NCI-H2081 (cell line): ENCODE measurements around the gene SUN3.
"Not testable (repeated sequence)": the region's sequence is repeated elsewhere in the genome, so short reads cannot be mapped to it uniquely, and the experiment has no call there.

Experiments used
- DNase-seq, 2 experiments: peaks; one replicate each; lab custom pipeline; 2025; lab: John Stamatoyannopoulos, UW

The SUN3 gene

DNA sequence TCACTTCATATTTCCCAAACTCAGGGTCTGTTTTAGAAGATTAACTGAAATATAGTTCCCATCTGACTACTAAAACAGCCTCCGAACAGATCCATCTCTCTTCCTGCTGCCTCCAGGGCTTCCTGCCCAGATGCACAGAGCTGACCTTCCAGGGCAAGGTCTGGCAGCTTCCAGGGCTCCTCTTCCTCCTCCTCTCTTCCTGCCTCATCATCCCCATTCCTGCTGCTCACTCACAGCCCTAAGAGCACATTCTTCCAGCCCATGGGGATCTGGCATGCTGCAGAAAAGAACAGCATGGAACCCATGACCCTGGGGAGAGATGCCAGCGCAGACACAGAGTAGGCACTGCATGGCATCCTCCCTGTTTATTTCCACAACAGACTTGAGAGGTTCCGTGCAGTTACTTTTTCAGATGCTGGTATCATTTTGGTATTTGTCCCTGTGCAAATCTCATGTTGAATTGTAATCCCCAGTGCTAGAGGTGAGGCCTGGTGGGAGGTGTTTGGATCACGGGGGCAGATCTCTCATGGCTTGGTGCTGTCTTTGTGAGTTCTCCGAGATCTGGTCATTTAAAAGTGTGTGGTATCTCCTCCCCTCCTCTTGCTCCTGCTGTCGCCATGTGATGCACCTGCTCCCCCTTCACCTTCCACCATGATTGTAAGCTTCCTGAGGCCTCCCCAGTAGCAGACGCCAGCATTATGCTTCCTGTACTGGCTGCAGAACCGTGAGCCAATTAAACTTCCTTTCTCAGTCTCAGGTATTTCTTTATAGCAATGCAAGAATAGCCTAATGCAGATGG is 85.0 kb downstream of the SUN3 start:
- DNase-seq, result no peak

GRCh38 chr7:47942651-47943050 is 86.3 kb downstream of the SUN3 start:
- DNase-seq, result not testable (repeated sequence)

- DNase-seq, result no peak
Measured at GRCh38 chr7:47942132-47942531, 86.8 kb downstream of the SUN3 start.

DNA sequence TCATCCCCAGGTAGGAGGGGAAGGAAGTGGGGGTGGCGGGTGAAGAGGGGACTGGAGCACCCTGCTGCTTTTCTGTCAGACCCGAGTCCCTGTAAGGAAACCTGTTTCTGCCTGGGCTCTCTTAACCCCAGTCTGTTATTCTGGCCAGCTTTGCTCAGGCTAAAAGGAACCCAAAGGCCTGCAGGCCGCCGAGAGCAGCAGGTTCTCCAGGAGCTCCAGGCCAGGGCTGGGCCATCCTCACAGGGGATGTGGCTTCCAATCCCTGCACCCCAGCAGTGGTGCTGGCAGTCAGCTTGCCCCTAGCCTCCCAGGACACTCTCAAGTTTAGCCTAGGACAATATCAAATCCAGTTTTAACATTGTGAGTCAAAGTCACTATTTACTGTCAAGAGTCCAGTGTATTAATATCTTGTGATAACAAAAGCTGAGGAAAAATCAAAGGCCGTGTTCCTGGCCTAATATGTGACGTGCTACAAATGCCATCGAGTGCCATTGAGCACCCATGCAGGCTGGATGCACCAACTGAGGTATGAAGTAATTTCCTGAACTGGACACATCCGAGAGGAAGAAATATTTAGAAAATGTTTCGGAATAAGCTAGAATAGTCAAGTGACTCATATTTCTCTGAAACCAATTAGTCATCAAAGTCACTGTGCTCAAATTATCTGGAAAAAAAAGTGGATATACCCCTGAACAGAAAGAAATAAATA is 87.6 kb downstream of the SUN3 start:
- DNase-seq, result no peak

- DNase-seq, result no peak
Measured at GRCh38 chr7:47940088-47941013, 88.6 kb downstream of the SUN3 start.

DNA sequence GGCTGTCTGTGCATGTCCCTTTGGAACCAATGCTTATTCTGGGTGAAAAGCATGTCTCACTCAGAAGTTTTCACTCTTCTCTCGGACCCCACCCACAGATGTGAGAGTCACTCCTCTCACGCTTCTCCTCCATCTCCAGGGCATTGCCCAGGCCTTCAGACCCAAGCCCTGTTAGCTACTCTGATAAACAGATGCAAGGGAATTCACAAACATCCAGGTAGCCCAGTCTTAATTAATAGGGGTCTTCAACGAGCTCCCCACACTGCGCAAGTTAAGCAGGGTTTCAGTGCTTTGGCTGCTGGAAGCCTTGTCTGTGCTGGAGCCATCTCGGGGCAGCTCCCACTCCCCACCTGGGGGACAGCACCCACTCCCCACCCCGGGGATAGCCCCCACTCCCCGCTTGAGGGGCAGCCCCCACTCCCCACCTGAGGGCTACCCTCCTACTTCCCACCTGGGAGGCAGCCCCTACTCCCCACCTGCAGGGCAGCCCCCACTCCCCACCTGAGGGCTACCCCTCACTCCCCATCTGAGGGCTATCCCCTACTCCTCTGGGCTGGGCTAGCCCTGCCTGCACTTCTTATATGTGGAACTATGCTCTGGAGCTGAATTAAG is 89.4 kb downstream of the SUN3 start:
- DNase-seq, result no peak

DNA sequence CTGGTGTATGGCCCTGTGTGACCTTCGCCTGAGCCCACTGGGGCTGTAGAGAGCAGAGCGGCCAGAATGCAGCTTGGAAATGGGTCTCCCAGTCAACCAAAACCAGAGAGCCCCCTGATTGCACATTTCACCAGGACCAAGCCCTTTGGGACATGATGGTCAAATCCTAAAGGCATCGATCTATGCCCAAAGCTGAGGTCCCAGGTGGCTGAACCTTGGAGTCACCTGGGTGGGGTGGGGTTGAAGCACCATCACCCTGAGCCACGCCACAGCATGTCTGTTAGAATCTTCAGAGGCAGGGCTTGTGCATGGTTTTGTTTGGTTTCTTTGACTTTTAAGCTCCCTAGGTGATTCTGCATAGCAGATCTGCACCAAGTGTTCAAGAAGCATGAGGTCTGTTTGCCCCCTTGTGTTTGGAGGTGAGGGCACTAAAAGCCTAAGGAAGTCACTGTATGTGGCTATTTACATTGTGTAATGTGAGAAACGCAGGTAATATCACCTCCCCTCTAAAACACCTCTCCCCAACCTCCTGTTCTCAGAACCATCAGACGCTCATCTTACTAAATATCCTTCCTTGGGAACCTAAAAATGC is 90.2 kb downstream of the SUN3 start:
- DNase-seq, result no peak

GRCh38 chr7:47937711-47938573 is 91.0 kb downstream of the SUN3 start:
- DNase-seq, result no peak
